HTR-8/SVneo (cell line): Measurements from ENCODE around the gene CALHM6.

Experiments
- DNase-seq: peaks from one replicate; pipeline ENCODE4 v3.0.0; 2011; ENCODE audit warnings: low spot score, mixed read lengths; ENCODE audit not compliant: insufficient read length
- FAIRE-seq: peaks from 2 replicates; lab custom pipeline; 2011; peaks lifted over from hg19 to GRCh38; lab: Jason Lieb, UNC

The CALHM6 gene

DNA sequence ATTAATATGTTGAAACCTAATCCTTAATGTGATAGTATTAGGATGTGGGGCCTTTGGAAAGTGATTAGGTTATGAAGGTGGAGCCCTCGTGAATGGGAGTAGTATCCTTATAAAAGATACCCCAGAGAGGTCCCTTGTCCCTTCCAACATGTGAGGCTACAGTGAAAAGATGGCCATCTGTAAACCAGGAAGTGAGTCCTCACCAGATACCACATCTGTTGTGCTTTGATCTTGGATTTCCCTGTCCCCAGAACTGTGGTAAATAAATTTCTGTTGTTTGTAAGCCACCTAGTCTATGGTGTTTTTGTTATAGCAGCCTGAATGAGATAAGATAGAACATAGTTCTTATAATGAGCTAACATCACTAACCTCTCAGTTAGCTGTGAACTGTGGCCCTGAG is 16.6 kb upstream of the CALHM6 start:
- DNase-seq (no peak), FAIRE-seq (no peak)

DNA sequence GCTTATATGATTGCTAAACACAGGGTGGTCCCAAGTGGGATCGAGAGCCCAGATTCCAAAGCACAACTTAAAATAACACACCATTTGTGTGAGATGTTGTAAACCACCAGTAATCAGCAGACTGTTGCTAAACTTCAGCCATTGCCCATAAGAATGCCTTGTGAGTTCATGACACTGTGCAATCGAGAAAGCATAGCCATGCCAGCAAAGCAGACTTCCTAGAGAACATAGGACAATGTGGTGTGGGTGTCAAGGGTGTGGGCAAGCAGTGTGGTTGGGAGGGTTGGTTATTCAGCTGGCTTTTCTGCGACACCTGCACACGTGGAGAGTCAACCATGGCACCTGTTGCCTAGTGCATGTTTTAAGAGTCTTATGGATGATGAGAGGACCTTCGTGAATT is 16.1 kb upstream of the CALHM6 start:
- no peak for FAIRE-seq
- no peak for DNase-seq

DNA sequence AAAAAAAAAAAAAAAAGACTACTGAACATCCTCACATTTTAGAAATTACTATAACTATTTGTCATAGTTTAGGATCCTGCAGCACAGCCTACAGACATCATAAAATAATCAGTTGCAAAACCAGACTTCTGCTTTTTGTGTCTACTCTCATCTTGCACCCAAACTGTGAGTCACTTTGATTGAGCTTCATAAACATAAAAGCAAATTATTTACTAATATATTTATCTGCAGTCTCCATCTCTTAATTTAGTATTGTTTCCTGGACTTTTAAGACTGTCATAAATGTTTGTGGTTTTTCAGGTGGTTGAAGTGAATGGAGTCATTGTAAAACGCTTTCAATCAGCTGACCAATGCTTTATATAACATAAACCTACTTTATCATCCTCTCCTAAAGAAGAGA is 14.8 kb upstream of the CALHM6 start:
- DNase-seq, result no peak
- no peak for FAIRE-seq

DNA sequence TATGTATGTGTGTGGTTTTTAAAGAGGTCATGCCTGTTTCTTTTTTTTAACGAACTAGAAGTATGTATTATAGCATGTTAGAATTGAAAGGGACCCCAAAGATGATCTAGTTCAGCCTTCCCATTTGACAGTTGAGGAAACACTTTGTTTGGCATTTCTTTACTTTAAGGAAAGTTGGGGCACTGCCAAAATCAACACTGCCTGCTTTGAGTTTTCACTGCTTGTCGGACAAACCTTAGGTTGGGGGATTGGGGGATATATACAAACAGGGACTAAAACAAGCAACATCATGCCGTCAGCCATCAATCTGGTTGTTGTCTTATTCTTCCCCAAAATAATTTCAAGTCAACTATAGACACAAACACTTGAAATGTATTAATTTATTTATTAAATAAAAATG is 14.1 kb upstream of the CALHM6 start:
- DNase-seq, result no peak
- no peak for FAIRE-seq

DNA sequence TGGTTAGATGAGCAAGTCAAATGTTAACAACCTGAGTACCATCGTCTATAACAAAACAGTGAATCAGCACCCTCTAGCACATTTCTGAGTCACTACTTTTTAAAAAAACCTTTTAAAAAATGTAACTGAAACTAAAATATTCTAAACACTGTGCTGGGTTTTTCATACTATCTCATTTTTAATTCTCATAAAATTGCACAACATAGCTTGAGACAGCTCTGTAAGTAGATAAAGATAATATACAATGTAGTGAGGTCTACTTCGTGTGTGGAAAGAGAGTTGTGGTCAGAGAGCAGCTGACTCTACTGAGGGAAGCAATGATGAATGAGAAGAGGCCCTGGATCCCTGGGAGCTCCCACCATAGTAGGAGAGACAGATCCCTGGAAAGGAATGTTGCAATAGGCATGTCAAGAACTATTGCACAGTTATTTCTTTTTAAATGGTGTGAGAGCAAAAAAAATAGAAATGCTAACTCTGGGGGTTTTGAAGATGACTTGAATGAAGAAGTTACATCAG is 13.6 kb upstream of the CALHM6 start:
- no peak for FAIRE-seq
- DNase-seq, result peak; percentile 63

DNA sequence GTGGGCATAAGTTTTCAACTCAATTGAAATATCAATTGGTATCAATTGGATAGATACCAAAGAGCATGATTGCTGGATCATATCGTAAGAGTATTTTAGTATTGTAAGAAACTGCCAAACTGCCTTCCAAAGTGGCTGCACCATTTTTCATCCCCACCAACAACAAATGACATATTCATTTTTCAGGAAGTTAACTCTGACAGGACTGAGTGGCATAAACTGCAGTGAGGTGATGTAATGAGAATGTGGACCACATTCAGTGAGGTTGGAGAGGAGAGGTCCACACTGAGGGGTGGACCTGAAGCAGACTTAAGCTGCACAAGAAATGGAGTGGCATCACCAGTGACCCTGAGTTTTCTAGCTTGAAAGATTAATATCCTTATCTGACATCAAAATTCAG is 11.6 kb upstream of the CALHM6 start:
- DNase-seq (no peak), FAIRE-seq (no peak)

DNA sequence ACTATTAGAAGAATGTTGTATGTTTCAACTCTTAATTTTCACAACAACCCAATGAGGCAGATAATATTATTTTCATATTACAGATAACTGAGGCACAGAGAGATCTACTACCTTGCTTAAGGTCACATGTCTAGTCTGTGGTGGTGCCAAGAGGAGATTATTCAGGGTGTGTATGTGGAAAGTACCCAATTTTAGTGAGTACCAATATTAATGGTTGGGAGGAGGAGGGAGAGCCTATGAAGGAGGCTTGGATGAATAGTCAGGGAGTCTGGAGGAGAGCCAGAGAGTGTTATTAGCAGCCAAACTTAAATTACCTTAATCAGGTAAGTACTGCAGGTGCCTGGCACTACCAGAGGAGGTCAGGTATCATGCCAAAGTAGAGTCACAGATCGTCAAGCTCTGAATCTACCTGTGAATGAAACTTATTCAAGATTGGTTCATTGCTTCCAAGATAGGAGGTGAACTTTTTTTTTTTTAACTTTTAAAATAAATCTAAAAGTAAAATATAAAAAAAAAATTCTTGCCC is 10.9 kb upstream of the CALHM6 start:
- FAIRE-seq, result no peak

DNA sequence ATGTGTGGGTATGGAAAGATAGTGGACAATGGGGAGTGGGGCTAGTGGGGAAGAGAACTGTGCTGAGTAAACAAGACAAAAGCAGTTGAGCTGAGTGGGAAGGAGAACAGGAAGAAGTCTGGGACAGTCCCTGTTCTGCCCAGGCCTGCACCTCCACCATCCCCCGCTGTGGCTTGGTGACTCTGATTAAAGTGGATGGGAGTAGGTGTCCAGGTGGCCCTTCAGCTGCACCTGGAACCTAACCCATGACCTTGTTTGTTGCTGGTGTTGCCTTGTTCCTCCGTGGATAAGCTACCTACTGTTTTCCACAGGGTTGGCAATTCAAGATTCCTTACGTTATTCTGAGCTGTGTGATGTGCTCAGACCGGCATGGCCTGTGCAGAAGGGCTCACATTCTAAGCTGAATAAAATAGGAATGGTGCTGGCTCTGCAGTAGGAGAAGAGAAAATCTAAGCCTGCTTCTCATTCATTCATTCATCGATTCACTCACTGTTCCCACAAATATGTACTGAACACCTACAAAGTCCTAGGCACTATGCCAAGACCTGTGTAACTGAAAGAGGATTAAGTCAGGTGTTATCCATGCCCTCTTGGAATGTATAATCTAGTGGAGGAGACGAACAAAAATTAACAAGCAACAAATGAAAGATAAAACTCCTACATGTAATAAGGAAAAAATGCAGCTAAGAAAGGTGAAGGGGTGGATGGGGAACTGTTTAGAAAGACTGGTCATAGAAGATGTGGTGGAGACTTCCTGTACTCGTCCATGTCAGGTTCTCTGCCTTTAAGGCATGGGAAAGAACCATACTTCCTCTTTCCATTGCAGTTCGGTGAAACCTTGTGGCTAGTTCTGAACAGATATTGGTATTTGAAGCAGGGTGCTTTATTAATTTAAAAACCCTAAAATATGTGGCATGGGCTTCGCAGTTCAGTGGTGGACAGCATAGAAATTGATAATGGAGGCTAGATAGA is 10.1 kb upstream of the CALHM6 start:
- no peak for FAIRE-seq

More for the DNA sequence above, 10.9 kb upstream of the CALHM6 start:
- no peak for DNase-seq

DNA sequence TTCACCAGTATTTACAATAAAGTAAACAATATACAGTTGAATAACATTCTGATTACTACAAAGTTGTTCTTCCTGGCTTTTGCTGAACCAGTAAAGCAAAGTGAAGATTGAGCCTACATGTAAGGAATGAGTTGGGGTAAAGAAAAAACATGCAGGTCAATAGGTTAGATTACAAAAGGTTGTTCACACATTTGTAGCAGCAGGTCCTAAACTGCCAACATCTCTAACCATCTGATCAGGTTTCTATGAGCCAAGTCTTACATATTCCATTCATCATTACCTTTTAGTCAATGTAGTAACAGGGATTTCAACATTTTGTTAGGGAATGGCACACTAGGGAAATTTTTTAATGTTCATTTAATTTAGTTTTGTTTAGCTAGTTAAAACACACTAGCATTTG is 9.3 kb upstream of the CALHM6 start:
- FAIRE-seq (no peak), DNase-seq (no peak)

More for the DNA sequence above, 10.1 kb upstream of the CALHM6 start:
- DNase-seq, result no peak

DNA sequence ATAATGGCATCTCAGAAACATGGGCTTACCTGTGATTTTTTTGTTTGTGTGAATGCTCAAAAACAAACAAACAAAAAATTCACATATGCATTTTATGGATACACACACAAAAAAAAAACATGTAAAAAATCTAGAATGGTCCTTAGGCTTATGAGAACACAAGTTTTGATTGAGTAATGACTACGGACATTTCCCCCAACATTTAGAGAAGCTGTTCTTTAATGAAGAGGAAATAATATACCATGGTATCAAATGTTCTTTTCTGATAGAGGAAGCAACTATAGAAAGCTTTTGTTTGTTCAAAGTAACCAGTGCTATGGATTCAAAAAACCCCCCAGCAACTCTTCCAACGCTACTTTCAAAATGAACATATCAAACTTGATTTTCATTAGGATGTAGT is 8.6 kb upstream of the CALHM6 start:
- no peak for DNase-seq
- FAIRE-seq, result no peak

DNA sequence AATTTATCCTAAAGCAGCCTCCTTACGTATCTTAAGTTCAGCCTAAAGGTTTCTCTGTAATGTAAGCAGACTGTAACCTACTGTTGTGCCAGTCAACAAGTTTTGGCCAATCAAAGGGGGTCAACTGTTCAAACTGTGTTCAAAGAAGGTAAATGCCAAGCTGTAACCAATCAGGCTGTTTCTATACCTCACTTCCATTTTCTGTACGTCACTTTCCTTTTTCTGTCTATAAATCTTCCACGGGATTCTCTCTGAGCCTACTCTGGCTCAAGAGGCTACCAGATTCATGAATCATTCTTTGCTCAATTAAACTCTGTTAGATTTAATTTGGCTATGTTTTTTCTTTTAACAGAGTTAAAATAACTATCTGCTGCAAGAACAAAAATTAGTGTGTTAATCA is 5.1 kb upstream of the CALHM6 start:
- DNase-seq, result no peak
- no peak for FAIRE-seq

DNA sequence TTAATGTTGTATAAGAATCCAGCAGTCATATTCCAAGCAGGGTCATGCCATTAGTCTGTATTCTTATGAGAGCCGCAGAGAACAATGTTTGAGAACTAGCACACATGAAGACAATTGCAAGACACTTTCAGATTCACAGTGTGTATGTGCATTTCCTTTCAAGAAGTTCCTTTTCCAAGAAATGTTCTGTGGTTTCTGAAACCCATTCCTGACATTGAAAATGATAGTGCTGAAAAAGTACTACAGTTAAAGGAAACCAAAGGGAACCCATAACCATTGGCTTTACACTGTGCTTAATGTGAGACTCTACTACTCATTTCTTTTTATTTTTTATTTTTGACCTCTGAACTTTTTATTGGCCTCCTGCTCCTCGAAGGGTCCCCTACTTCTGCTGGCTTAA is 4.2 kb upstream of the CALHM6 start:
- FAIRE-seq, result no peak
- no peak for DNase-seq

DNA sequence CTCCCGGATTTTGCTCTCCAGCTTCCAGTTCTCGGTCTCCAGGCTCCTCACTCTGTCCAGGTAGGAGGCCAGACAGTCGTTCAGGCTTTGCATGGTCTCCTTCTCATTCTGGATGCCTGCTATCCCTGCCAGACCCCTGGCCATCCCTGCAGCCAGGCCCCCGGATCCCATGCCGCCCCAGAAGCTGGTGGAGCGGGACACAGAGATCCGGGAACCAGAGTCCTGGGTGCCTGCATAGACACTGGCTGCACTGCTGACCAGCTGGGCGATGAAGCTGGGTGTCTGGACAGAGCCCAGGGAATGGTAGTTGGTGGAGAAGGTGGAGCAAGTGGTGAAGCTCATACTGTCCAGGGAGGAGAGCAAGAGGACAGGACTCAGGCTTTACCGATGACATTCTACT is 2.9 kb upstream of the CALHM6 start:
- FAIRE-seq (no peak), DNase-seq (no peak)

DNA sequence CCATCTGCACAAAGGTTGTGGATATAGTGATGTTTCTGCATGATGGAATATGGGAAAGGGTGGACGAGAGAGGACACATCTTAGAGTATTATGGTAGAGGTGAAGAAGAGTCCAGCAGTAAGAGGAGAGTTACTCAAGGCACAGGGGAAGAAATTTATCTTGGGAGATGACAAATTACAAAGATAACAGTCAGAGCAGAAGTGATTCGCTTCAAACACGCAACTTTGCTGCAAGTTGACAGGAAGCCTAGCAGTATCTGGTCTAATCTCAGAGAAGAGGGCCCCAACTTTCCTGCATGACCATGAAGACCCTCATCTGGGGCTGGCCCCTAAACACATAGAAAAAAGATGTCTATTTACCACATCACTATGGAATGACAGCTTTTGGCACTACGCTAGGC is 1.2 kb upstream of the CALHM6 start:
- no peak for FAIRE-seq

DNA sequence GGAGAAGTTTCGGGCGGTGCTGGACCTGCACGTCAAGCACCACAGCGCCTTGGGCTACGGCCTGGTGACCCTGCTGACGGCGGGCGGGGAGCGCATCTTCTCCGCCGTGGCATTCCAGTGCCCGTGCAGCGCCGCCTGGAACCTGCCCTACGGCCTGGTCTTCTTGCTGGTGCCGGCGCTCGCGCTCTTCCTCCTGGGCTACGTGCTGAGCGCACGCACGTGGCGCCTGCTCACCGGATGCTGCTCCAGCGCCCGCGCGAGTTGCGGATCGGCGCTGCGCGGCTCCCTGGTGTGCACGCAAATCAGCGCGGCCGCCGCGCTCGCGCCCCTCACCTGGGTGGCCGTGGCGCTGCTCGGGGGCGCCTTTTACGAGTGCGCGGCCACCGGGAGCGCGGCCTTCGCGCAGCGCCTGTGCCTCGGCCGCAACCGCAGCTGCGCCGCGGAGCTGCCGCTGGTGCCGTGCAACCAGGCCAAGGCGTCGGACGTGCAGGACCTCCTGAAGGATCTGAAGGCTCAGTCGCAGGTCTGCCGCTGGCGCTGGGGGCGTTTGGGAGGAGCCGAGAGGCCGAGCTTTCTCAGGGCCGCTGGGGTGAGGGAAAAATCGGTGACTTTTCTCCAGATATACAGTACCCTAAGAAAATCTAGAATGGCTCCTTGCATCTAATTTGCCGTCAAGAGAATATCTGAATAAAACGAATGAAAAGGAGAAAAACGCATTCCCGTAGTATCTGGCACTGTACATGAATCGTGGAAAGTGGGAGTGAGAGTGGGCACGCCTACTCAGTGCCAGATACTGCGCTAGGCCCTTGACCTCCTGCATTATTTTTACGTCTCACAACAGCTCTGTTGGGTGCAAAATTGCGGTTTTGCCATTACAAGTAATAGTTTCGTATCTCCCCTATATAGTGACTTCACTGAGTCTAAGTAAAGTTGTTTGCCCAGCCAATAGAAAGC is 1.0 kb downstream of the CALHM6 start:
- DNase-seq (no peak), FAIRE-seq (no peak)

More for the DNA sequence above, 1.2 kb upstream of the CALHM6 start:
- no peak for DNase-seq

DNA sequence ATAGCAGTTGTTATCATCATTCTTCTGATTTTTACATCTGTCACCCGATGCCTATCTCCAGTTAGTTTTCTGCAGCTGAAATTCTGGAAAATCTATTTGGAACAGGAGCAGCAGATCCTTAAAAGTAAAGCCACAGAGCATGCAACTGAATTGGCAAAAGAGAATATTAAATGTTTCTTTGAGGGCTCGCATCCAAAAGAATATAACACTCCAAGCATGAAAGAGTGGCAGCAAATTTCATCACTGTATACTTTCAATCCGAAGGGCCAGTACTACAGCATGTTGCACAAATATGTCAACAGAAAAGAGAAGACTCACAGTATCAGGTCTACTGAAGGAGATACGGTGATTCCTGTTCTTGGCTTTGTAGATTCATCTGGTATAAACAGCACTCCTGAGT is 2.1 kb downstream of the CALHM6 start:
- FAIRE-seq (no peak), DNase-seq (no peak)

DNA sequence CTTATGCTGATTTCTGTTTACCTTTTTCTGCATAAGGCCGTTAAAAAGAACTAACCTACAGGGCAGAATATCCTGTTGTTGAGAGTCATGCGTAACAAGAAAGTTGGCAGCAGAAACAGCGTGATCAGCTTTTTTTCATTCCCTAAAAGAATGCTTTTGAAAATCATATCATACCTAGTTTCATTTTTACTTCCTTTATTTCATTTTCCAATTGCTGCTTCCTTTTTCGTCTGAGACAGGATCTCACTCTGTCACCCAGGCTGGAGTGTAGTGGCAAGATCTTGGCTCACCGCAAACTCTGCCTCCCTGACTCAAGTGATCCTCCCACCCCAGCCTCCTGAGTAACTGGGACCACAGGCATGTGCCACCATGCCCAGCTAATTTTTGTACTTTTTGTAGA is 4.1 kb downstream of the CALHM6 start:
- FAIRE-seq, result no peak
- DNase-seq, result no peak

DNA sequence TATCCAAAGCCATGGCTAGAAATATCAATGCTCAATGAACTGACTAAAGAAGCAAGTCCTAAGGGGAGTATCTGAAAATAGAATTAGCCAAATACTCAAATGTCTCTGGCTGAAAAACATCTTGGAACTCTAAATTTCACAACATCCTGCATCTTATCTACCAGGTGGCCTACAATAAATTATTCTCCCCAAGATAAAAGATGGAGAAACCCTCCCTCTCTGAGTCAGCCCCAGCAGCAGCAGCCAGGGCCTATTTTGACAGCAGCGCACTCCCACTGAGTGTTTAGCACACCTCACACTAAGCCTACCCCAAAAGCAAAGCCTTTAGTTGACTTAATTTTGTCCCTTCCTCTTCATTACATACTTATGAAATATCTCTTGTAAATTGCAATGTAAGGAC is 5.9 kb downstream of the CALHM6 start:
- FAIRE-seq (no peak), DNase-seq (no peak)

DNA sequence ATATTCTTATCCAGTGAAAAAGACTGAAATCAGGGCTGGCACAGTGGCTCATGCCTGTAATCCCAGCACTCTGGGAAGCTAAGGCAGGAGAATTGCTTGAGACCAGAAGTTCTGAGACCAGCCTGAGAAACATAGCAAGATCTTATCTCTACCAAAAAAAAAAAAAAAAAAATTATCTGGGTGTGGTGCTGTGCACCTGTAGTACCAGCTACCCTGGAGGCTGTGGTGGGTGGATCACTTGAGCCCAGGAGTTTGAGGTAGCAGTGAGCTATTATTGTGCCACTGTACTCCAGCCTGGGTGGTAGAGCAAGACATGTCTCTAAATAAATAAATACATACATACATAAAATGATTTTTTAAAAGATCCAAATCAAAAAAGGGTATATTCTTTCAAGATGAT is 6.3 kb downstream of the CALHM6 start:
- no peak for DNase-seq
- no peak for FAIRE-seq

DNA sequence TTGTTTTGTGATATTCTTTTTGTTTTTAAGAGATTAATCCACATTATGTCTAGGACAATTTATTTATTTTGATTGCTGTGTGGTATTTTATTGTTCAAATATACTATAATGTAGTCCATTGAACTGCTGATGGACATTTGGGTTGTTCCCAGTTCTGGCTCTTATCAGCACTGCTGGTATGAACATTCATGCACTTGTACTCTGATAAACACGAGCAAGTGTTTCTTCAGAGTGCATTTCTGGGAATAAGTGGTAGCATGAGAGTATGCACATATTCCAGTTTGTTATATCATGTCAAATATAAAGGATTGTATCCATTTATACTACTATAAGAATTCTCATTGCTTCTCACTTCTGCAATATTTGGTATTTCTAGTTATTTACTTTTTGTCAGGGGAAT is 7.1 kb downstream of the CALHM6 start:
- DNase-seq, result no peak

DNA sequence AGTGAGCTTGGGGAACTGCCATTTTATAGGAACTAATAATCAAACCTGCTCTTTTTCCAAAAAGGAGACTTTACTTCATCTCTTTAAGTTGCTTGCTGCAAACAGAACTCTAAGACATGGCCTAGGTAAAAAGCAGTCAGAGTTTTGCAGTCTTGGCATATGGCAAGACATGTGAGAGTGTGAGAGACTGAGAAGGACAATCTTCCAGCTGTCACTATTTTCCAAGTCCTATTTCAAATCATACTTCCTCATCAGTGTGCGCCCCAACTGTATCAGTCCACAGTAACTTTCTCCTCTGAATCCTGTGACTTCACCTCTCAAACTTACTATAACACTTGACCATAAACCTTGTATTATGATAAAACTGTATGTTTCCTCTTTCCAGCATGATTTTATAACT is 10.4 kb downstream of the CALHM6 start:
- no peak for FAIRE-seq

More for the DNA sequence above, 7.1 kb downstream of the CALHM6 start:
- no peak for FAIRE-seq

More for the DNA sequence above, 10.4 kb downstream of the CALHM6 start:
- no peak for DNase-seq
